Caco-2 (cell line): Measurements from ENCODE around the gene UNG. TPM values are rescaled to one million over a fixed set of nuclear protein-coding genes. Genes with fewer than 3 reads are reported as not detected.

Experiments
- BruUV-seq: library from RNA; stranded (reverse); fragments of 400-500 nt; replicated peaks from 2 replicates; lab custom pipeline; 2021; lab: Mats Ljungman, UMichigan
- CTCF ChIA-PET: fragments of 300-600 bp; sonication (Branson Sonifier 250); formaldehyde crosslinking; loops from one replicate; lab custom pipeline; 2022; ENCODE audit warnings: antibody characterized with exemption; lab: Charles Lee
- POLR2A ChIA-PET: fragments of 300-600 bp; sonication (Branson Sonifier 250); formaldehyde crosslinking; loops from one replicate; lab custom pipeline; 2022; ENCODE audit warnings: antibody characterized with exemption; lab: Charles Lee
- DNase-seq, 2 experiments: peaks; one replicate each; pipeline versions ENCODE4 v3.0.0 to v3.0.0-alpha.2; 2020 to 2022
- H3K27me3 ChIP-seq: replicated peaks from 2 replicates; pipeline ENCODE4 v1.6.0; 2011; ENCODE audit warnings: low read length; ENCODE audit not compliant: control insufficient read depth, insufficient read depth
- H3K36me3 ChIP-seq: 2 replicates; pipeline ENCODE4 v1.5.1; 2011; ENCODE audit warnings: low read length; ENCODE audit not compliant: control insufficient read depth, insufficient read depth
- H3K4me1 ChIP-seq: fragments of 250-450 bp; sonication (Bioruptor Pico); 2 replicates; pipeline ENCODE4 v1.5.1; 2020; ENCODE audit warnings: mild to moderate bottlenecking
- H3K4me3 ChIP-seq: 2 replicates; pipeline ENCODE4 v1.5.1; 2011; ENCODE audit warnings: low read depth, mild to moderate bottlenecking, control low read depth, low read length
- H3K9me3 ChIP-seq: fragments of 250-450 bp; sonication (Bioruptor Pico); 2 replicates; pipeline ENCODE4 v1.5.1; 2020; ENCODE audit warnings: mild to moderate bottlenecking, moderate library complexity
- H3K27ac Mint-ChIP-seq: one replicate; pipeline ENCODE4 v1.8.0; 2022; ENCODE audit warnings: mixed read lengths; ENCODE audit not compliant: unreplicated experiment
- H3K27me3 Mint-ChIP-seq: one replicate; pipeline ENCODE4 v1.8.0; 2022; ENCODE audit warnings: mixed read lengths; ENCODE audit not compliant: insufficient read depth, unreplicated experiment
- H3K36me3 Mint-ChIP-seq: one replicate; pipeline ENCODE4 v1.8.0; 2022; ENCODE audit warnings: mild to moderate bottlenecking, mixed read lengths; ENCODE audit not compliant: insufficient read depth, unreplicated experiment
- H3K4me1 Mint-ChIP-seq: one replicate; pipeline ENCODE4 v1.8.0; 2022; ENCODE audit warnings: low read depth, mixed read lengths; ENCODE audit not compliant: unreplicated experiment
- H3K4me3 Mint-ChIP-seq: one replicate; pipeline ENCODE4 v1.8.0; 2022; ENCODE audit warnings: mild to moderate bottlenecking, moderate library complexity, mixed read lengths; ENCODE audit not compliant: unreplicated experiment
- H3K9me3 Mint-ChIP-seq: one replicate; pipeline ENCODE4 v1.8.0; 2022; ENCODE audit warnings: mixed read lengths; ENCODE audit not compliant: unreplicated experiment
- intact Hi-C: fragments of 100-400 bp; cut with micrococcal nuclease; formaldehyde crosslinking; loops from one replicate; pipeline ENCODE4 v1.10.0; 2022; ENCODE audit not compliant: unreplicated experiment
- total RNA-seq: library from RNA; stranded (reverse); gene quantifications from 2 replicates; pipeline ENCODE4 v1.2.3, GENCODE V29; 2022
- TF ChIP-seq, protein P1 (sequence below), 2 experiments: fragments of 200-600 bp in 1 of 2; IDR thresholded peaks; 1 replicate in 1 of 2; 2 replicates in 1 of 2; pipeline versions ENCODE4 v1.5.1 to v1.8.0; 2011 to 2022; ENCODE audit warnings: antibody characterized with exemption in 1 of 2, control low read depth in 1 of 2, inconsistent platforms in 1 of 2, low read depth in 1 of 2, low read length in 1 of 2, mild to moderate bottlenecking in 1 of 2, moderate library complexity in 1 of 2; ENCODE audit not compliant: insufficient read depth in 1 of 2, severe bottlenecking in 1 of 2, unreplicated experiment in 1 of 2

The UNG gene
- total RNA-seq, 1 experiment from 2014 or later: 78.3 TPM

DNA sequence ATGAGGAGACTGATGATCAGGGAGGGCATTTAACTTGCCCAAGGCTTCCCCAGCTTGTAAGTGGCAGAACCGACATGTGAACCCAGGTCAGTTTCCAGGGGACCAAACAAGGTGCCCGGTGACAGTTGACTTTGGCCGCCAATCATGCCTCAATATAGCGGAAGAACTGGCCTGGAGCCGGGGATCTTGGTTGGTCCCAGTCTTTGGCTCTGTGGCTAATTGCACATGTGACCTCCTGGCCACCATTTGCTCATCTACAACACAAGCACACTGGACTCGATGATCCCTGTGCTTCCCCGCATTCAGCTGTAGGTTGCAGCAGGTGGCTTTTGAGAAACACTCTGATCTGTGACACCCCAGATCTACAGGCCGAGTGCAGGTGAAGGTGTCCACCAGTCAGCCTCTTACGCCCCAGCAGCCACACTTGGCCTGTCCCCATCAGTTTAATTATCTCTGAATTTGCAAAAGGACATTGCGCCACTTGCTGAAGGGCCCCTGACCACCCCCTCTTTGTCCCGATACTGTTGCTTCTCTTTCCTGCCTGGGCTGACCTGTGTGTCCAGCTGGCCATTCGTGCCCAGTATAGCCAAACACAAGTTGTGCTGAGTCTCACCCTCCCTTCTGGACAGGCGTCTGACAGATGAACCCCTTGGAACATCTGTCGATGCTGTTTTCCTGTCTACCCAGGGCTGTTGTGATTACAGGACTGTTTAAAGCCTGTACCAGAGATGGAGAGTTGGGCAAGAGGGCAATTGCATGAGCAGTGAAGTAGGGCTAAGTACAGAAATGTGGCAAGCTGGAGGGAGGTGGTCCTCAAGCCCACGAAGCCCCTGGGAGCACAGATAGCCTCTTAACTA is 33.1 kb downstream of the UNG start:
- no TSS peak for BruUV-seq
- POLR2A ChIA-PET: no interaction called here
- Mint-ChIP-seq H3K27me3 (no peaks in the 10 kb centered on the region), H3K4me1 (no peaks in the 10 kb centered on the region), H3K36me3 (peaks cover 5% of the 10 kb centered on the region), H3K27ac (no peak overlapping the region), H3K9me3 (no peaks in the 10 kb centered on the region), H3K4me3 (no peak overlapping the region)
- Histone ChIP-seq H3K36me3 (no peaks in the 10 kb centered on the region), H3K4me1 (no peaks in the 10 kb centered on the region), H3K9me3 (no peaks in the 10 kb centered on the region), H3K27me3 (no peaks in the 10 kb centered on the region), H3K4me3 (no peak overlapping the region)
- TF ChIP-seq, protein P1, sequence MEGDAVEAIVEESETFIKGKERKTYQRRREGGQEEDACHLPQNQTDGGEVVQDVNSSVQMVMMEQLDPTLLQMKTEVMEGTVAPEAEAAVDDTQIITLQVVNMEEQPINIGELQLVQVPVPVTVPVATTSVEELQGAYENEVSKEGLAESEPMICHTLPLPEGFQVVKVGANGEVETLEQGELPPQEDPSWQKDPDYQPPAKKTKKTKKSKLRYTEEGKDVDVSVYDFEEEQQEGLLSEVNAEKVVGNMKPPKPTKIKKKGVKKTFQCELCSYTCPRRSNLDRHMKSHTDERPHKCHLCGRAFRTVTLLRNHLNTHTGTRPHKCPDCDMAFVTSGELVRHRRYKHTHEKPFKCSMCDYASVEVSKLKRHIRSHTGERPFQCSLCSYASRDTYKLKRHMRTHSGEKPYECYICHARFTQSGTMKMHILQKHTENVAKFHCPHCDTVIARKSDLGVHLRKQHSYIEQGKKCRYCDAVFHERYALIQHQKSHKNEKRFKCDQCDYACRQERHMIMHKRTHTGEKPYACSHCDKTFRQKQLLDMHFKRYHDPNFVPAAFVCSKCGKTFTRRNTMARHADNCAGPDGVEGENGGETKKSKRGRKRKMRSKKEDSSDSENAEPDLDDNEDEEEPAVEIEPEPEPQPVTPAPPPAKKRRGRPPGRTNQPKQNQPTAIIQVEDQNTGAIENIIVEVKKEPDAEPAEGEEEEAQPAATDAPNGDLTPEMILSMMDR (IDR thresholded peaks at IDR 0.05; ENCODE audit: insufficient read depth in 1 of 2, low read depth in 1 of 2, low read length in 1 of 2, severe bottlenecking in 1 of 2, unreplicated experiment in 1 of 2): no peak
- CTCF ChIA-PET: interaction anchor here (0.5 kb wide), 1 partner anchor 454 kb away, joined by 4 read pairs; no protein-coding TSS in a partner anchor
- intact Hi-C loops: no loop called here
- DNase-seq: no peak

DNA sequence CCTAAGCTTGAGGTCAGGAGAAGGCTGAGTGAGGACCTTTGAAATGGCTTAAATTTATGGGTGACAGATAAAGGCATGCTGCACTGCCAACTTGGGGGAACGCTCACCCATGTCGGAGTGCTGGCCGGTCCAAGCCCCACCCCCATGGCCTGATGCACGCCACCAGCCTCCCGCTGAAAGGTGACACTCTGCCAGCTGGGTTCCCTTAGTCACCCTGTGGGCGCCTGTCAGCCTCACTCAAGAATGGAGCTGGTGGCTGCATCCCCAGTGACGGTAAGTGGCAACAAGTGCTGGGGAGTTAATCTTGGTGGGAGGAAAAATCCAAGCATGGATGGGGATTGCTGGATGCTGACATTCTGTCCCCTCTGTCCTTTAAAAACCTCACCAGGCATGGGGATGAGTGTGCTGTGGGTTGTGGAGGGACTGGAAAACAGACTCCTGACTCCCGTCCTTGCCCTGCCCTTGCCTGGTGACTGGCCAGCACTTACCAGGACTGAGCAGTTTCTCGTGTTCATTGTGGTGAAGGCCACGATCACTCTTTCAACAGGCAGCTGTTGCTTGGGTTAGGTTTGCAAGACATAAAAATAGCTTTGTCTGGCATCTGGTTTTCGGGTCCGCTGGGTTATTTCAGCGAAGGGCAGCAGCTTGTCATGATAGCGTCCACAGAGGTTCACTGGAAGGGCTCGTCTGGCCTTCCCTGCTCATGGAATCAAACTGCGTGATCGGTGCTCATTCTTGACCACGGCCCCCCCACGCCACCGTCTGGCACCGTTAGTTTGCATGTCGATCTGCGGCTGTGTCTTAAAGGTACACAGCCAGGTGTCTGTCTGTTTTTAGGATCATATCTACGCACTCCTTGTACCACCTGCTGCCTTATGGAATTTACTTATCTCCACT is 34.0 kb downstream of the UNG start:
- intact Hi-C loops: no loop called here
- Histone ChIP-seq H3K4me3 (no peak overlapping the region), H3K9me3 (peaks cover 5% of the 10 kb centered on the region), H3K27me3 (no peaks in the 10 kb centered on the region), H3K36me3 (no peaks in the 10 kb centered on the region), H3K4me1 (no peaks in the 10 kb centered on the region)
- no peak overlapping the region for H3K4me3 Mint-ChIP-seq
- no peaks in the 10 kb centered on the region for H3K4me1 Mint-ChIP-seq
- peaks cover 2% of the 10 kb centered on the region for H3K9me3 Mint-ChIP-seq
- H3K27me3 Mint-ChIP-seq: no peaks in the 10 kb centered on the region
- no peak overlapping the region for H3K27ac Mint-ChIP-seq
- H3K36me3 Mint-ChIP-seq: peaks cover 5% of the 10 kb centered on the region
- ChIA-PET POLR2A (no interaction called here), CTCF (interaction anchor here (0.5 kb wide), 1 partner anchor 455 kb away, joined by 4 read pairs; no protein-coding TSS in a partner anchor)
- DNase-seq: no peak
- TF ChIP-seq, protein P1 (IDR thresholded peaks at IDR 0.05; ENCODE audit: insufficient read depth in 1 of 2, low read depth in 1 of 2, low read length in 1 of 2, severe bottlenecking in 1 of 2, unreplicated experiment in 1 of 2): no peak
- no TSS peak for BruUV-seq
